ENCODE measurements around the gene NRP1.
"Not testable (repeated sequence)": the region's sequence is repeated elsewhere in the genome, so short reads cannot be mapped to it uniquely, and the experiment has no call there.

Gene NRP1

GRCh38 chr10:33315891-33316290 is 18.6 kb downstream of the NRP1 start:
- no peak for FAIRE-seq

- FAIRE-seq = no peak
Observed at GRCh38 chr10:33314811-33315561, 19.5 kb downstream of the NRP1 start.

- no peak for FAIRE-seq
Observed at GRCh38 chr10:33311640-33312039, 22.8 kb downstream of the NRP1 start.

GRCh38 chr10:33310853-33311252 is 23.6 kb downstream of the NRP1 start:
- FAIRE-seq = no peak

GRCh38 chr10:33309406-33309805 is 25.1 kb downstream of the NRP1 start:
- no peak for FAIRE-seq

- FAIRE-seq = no peak
Observed at GRCh38 chr10:33307835-33308234, 26.6 kb downstream of the NRP1 start.

GRCh38 chr10:33306701-33307519 is 27.6 kb downstream of the NRP1 start:
- FAIRE-seq = no peak

- FAIRE-seq = no peak
Observed at GRCh38 chr10:33306126-33306525, 28.3 kb downstream of the NRP1 start.

GRCh38 chr10:33304423-33305225 is 29.8 kb downstream of the NRP1 start:
- no peak for FAIRE-seq

GRCh38 chr10:33303988-33304387 is 30.5 kb downstream of the NRP1 start:
- FAIRE-seq = no peak

- FAIRE-seq = no peak
Observed at GRCh38 chr10:33302208-33302829, 32.1 kb downstream of the NRP1 start.

GRCh38 chr10:33301097-33301789 is 33.2 kb downstream of the NRP1 start:
- no peak for FAIRE-seq

- FAIRE-seq = not testable (repeated sequence)
Observed at GRCh38 chr10:33300544-33300943, 33.9 kb downstream of the NRP1 start.

- no peak for FAIRE-seq
Observed at GRCh38 chr10:33298893-33299292, 35.6 kb downstream of the NRP1 start.

GRCh38 chr10:33298110-33298509 is 36.4 kb downstream of the NRP1 start:
- no peak for FAIRE-seq

- no peak for FAIRE-seq
Observed at GRCh38 chr10:33295851-33296250, 38.6 kb downstream of the NRP1 start.

GRCh38 chr10:33293531-33294170 is 40.8 kb downstream of the NRP1 start:
- no peak for FAIRE-seq

- no peak for FAIRE-seq
Observed at GRCh38 chr10:33293076-33293475, 41.4 kb downstream of the NRP1 start.

GRCh38 chr10:33291053-33291592 is 43.3 kb downstream of the NRP1 start:
- FAIRE-seq = no peak

- FAIRE-seq = no peak
Observed at GRCh38 chr10:33290321-33291052, 44.0 kb downstream of the NRP1 start.

- FAIRE-seq = no peak
Observed at GRCh38 chr10:33289776-33290175, 44.7 kb downstream of the NRP1 start.
